ENCODE measurements around the gene ECSCR. TPM values are rescaled to one million over a fixed set of nuclear protein-coding genes. Genes with fewer than 3 reads are reported as not detected.

The ECSCR gene
- total and polyA plus RNA-seq, 2 of the 8 experiments (the other 6 are each of a cell fraction or from before 2014, with no cell fraction given): 2.7 to 7.2 TPM

GRCh38 chr5:139430015-139430414 lies 32.5 kb downstream of the ECSCR start (continued):
- TF ChIP-seq CHD7 (IDR thresholded peaks at IDR 0.05; ENCODE audit: insufficient replicate concordance, low read length) (no peak), RFX5 (IDR thresholded peaks at IDR 0.05; ENCODE audit: borderline replicate concordance, low read depth, low read length) (no peak), RXRA (IDR thresholded peaks at IDR 0.05; ENCODE audit: insufficient read depth, low read depth, low read length) (no peak), E2F6 (IDR thresholded peaks at IDR 0.05) (no peak), BRCA1 (IDR thresholded peaks at IDR 0.05; ENCODE audit: low read depth, low read length) (no peak), POU5F1 (IDR thresholded peaks at IDR 0.05; ENCODE audit: low read depth, low read length) (no peak), JUN (IDR thresholded peaks at IDR 0.05; ENCODE audit: low read depth, low read length) (no peak), ATF3 (IDR thresholded peaks at IDR 0.05; ENCODE audit: insufficient read depth, low read depth, low read length) (no peak), POLR2AphosphoS5 (IDR thresholded peaks at IDR 0.05; ENCODE audit: low read depth, low read length) (no peak), CHD1 (IDR thresholded peaks at IDR 0.05; ENCODE audit: low read depth, low read length) (no peak), GTF2F1 (IDR thresholded peaks at IDR 0.05; ENCODE audit: borderline replicate concordance, low read depth, low read length) (no peak)
